Osteoblast (primary cell): Measurements from ENCODE around the gene COQ7. TPM values are rescaled to one million over a fixed set of nuclear protein-coding genes. Genes with fewer than 3 reads are reported as not detected.

Source experiments
- DNase-seq: peaks from one replicate; pipeline ENCODE4 v3.0.0; 2011; ENCODE audit warnings: low spot score, mixed read lengths; ENCODE audit not compliant: insufficient read length; ENCODE audit errors: missing footprints
- H2AFZ ChIP-seq: 2 replicates; pipeline ENCODE4 v1.6.0; 2011; ENCODE audit warnings: mild to moderate bottlenecking, low read length
- H3K27ac ChIP-seq: 2 replicates; pipeline ENCODE4 v1.5.1; 2011; ENCODE audit warnings: mild to moderate bottlenecking, low read depth, low read length, moderate library complexity
- H3K27me3 ChIP-seq: 2 replicates; pipeline ENCODE4 v1.6.0; 2012; ENCODE audit warnings: mild to moderate bottlenecking, control low read depth, inconsistent platforms, low read length, moderate library complexity; ENCODE audit not compliant: insufficient read depth
- H3K36me3 ChIP-seq: 2 replicates; pipeline ENCODE4 v1.5.1; 2011; ENCODE audit warnings: mild to moderate bottlenecking, low read length, control low read depth, moderate library complexity; ENCODE audit not compliant: insufficient read depth
- H3K4me1 ChIP-seq: 2 replicates; pipeline ENCODE4 v1.5.1; 2011; ENCODE audit warnings: mild to moderate bottlenecking, low read length, control low read depth, moderate library complexity; ENCODE audit not compliant: insufficient read depth
- H3K4me2 ChIP-seq: 2 replicates; pipeline ENCODE4 v1.6.0; 2011; ENCODE audit warnings: mild to moderate bottlenecking, low read length; ENCODE audit not compliant: insufficient read depth
- H3K4me3 ChIP-seq: fragments of 200-600 bp; sonication (generic); 3 replicates; pipeline ENCODE4 v1.5.1; 2012; ENCODE audit warnings: mild to moderate bottlenecking, low read length, inconsistent platforms; ENCODE audit not compliant: insufficient read depth
- H3K79me2 ChIP-seq: 2 replicates; pipeline ENCODE4 v1.6.0; 2012; ENCODE audit warnings: mild to moderate bottlenecking, low read length, control low read depth, inconsistent platforms; ENCODE audit not compliant: insufficient read depth
- H3K9me3 ChIP-seq: 2 replicates; pipeline ENCODE4 v1.5.1; 2011; ENCODE audit warnings: low read depth, low read length, control low read depth
- H4K20me1 ChIP-seq: 2 replicates; pipeline ENCODE4 v1.6.0; 2012; ENCODE audit warnings: mild to moderate bottlenecking, low read length, control low read depth; ENCODE audit not compliant: insufficient read depth
- total RNA-seq: library from RNA; depleted of rRNA; stranded (reverse); fragments of >200 nt; gene quantifications from 2 replicates; pipeline ENCODE4 v1.2.3, GENCODE V29; 2012
- TF ChIP-seq, protein P1 (sequence below): IDR thresholded peaks from 2 replicates; pipeline ENCODE4 v1.5.1; 2011; ENCODE audit warnings: mild to moderate bottlenecking, low read depth, low read length, moderate library complexity; ENCODE audit errors: extremely low read depth

Gene COQ7
- total RNA-seq, 1 donor = 17.4 TPM

DNA sequence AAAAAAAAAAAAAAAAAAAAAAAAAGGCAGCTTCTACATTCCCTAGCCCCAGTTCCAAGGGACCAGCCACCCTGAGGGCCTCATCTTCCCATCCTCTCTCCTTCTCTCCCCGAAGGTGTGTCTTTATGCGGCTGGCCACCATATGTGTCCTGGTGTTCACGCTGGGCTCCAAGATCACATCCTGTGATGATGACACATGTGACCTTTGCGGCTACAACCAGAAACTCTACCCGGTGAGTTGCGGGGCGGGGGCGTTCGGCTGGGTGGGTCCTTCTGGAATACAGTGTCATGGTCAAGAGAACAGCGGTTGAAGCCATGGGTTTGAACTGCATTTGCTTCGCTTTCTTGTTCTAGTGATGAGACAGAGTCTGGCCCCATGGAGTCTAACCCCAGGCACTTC lies 22.6 kb upstream of the COQ7 start:
- Histone ChIP-seq H4K20me1 (no peaks in the 10 kb centered on the region), H2AFZ (no peak overlapping the region), H3K4me2 (no peak overlapping the region), H3K4me3 (no peak overlapping the region), H3K36me3 (no peaks in the 10 kb centered on the region), H3K79me2 (no peaks in the 10 kb centered on the region), H3K27ac (no peak overlapping the region), H3K9me3 (no peaks in the 10 kb centered on the region), H3K4me1 (no peaks in the 10 kb centered on the region), H3K27me3 (no peaks in the 10 kb centered on the region)
- TF ChIP-seq, protein P1, sequence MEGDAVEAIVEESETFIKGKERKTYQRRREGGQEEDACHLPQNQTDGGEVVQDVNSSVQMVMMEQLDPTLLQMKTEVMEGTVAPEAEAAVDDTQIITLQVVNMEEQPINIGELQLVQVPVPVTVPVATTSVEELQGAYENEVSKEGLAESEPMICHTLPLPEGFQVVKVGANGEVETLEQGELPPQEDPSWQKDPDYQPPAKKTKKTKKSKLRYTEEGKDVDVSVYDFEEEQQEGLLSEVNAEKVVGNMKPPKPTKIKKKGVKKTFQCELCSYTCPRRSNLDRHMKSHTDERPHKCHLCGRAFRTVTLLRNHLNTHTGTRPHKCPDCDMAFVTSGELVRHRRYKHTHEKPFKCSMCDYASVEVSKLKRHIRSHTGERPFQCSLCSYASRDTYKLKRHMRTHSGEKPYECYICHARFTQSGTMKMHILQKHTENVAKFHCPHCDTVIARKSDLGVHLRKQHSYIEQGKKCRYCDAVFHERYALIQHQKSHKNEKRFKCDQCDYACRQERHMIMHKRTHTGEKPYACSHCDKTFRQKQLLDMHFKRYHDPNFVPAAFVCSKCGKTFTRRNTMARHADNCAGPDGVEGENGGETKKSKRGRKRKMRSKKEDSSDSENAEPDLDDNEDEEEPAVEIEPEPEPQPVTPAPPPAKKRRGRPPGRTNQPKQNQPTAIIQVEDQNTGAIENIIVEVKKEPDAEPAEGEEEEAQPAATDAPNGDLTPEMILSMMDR = no peak
- DNase-seq = peak; percentile 18

GRCh38 chr16:19046062-19046461 lies 21.4 kb upstream of the COQ7 start:
- TF ChIP-seq, protein P1 = no peak
- H2AFZ ChIP-seq = no peak overlapping the region
- no peaks in the 10 kb centered on the region for H3K9me3 ChIP-seq
- H3K79me2 ChIP-seq = no peaks in the 10 kb centered on the region
- no peak overlapping the region for H3K4me3 ChIP-seq
- H4K20me1 ChIP-seq = no peaks in the 10 kb centered on the region
- H3K4me2 ChIP-seq = no peak overlapping the region
- H3K36me3 ChIP-seq = no peaks in the 10 kb centered on the region
- DNase-seq = no peak
- no peaks in the 10 kb centered on the region for H3K4me1 ChIP-seq
- H3K27ac ChIP-seq = no peak overlapping the region
- no peaks in the 10 kb centered on the region for H3K27me3 ChIP-seq

GRCh38 chr16:19062706-19063105 lies 4.7 kb upstream of the COQ7 start:
- TF ChIP-seq, protein P1 = no peak
- Histone ChIP-seq H3K4me2 (no peak overlapping the region), H3K9me3 (no peaks in the 10 kb centered on the region), H2AFZ (no peak overlapping the region), H4K20me1 (no peaks in the 10 kb centered on the region), H3K4me3 (no peak overlapping the region), H3K27ac (no peak overlapping the region), H3K79me2 (no peaks in the 10 kb centered on the region), H3K4me1 (no peaks in the 10 kb centered on the region), H3K36me3 (no peaks in the 10 kb centered on the region), H3K27me3 (no peaks in the 10 kb centered on the region)
- DNase-seq = no peak

DNA sequence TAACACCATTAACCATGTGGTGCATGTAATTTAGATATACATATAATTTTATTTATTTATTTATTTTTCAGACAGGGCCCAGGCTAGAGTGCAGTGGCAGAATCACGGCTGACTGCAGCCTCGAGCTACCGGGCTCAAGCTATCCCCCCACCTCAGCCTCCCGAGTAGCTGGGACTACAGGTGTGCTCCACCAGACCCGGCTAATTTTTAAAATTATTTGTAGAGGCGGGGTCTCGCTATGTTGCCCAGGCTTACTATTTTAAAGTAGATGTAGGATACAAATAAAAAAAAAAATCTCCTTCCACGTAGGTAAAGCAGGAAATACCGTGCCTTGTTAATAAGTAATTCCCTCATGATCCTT lies 446 bp upstream of the COQ7 start:
- Histone ChIP-seq H3K4me1 (peaks cover 3% of the 10 kb centered on the region), H3K79me2 (peaks cover 8% of the 10 kb centered on the region), H3K9me3 (no peaks in the 10 kb centered on the region), H3K27me3 (no peaks in the 10 kb centered on the region), H2AFZ (peak overlapping the region; percentile 76), H3K36me3 (no peaks in the 10 kb centered on the region), H4K20me1 (no peaks in the 10 kb centered on the region), H3K4me2 (peak overlapping the region; percentile 90), H3K4me3 (peak overlapping the region; percentile 76), H3K27ac (peak overlapping the region; percentile 100)
- TF ChIP-seq, protein P1 = no peak
- no peak for DNase-seq
